ENCODE measurements around the gene KCNQ5.

KCNQ5 gene

DNA sequence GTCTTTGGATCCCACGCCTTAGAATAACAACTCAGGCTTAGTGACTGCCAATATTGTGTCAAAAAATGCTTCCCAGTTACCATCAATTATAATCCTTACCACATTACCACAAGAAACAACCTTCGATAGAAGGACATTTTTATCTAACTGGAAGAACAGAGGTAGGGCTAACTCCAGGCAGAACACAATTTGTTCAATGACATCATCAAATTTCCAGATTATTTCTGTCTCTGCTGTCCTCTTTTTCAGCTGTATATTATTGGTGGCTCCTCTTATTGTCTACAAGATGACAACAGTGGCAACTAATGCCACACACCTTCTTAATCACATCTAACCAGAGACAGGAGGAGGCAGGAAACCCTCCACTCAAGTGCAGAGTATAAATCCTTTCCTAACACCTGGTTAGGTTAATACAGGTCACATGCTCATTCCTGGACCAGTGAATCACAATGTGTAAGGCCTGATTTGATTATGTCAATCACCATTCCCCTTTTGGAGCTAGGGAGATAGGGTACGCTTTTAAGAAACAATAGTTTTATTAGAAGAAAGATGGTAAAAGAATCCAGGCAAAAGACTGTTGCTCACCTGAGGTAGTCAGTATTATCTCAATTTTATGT is 585.5 kb downstream of the KCNQ5 start:
- no peak for DNase-seq (ENCODE audit: low read depth)
- TF ChIP-seq, protein P1, sequence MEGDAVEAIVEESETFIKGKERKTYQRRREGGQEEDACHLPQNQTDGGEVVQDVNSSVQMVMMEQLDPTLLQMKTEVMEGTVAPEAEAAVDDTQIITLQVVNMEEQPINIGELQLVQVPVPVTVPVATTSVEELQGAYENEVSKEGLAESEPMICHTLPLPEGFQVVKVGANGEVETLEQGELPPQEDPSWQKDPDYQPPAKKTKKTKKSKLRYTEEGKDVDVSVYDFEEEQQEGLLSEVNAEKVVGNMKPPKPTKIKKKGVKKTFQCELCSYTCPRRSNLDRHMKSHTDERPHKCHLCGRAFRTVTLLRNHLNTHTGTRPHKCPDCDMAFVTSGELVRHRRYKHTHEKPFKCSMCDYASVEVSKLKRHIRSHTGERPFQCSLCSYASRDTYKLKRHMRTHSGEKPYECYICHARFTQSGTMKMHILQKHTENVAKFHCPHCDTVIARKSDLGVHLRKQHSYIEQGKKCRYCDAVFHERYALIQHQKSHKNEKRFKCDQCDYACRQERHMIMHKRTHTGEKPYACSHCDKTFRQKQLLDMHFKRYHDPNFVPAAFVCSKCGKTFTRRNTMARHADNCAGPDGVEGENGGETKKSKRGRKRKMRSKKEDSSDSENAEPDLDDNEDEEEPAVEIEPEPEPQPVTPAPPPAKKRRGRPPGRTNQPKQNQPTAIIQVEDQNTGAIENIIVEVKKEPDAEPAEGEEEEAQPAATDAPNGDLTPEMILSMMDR (IDR thresholded peaks at IDR 0.05; ENCODE audit: control insufficient read depth, insufficient read depth, low read depth, low read length, missing control alignments): no peak
- H3K4me3 ChIP-seq (ENCODE audit: control insufficient read depth, low read depth, low read length): no peak overlapping the region

DNA sequence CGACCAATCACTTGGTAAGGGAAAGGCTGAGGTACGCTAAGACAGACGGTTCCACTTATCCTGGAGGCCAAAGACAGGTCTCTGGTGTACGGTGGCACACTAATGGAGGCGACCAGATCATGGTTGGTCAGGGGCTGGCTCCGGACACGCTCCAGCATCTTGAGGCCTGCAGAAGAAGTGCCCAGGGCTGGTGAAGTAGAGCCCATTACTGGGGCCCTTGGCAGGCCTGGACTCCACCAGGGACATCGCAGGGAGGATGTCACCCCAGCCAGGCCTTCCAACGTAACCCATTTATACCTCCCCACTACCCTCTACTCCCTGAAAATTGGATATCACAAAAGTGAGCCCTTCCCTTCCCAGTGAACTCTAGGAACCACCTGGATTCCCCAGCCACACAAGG is 587.3 kb downstream of the KCNQ5 start:
- TF ChIP-seq, protein P1 (IDR thresholded peaks at IDR 0.05; ENCODE audit: control insufficient read depth, insufficient read depth, low read depth, low read length, missing control alignments): no peak
- DNase-seq (ENCODE audit: low read depth): no peak
- H3K4me3 ChIP-seq (ENCODE audit: control insufficient read depth, low read depth, low read length): no peak overlapping the region

DNA sequence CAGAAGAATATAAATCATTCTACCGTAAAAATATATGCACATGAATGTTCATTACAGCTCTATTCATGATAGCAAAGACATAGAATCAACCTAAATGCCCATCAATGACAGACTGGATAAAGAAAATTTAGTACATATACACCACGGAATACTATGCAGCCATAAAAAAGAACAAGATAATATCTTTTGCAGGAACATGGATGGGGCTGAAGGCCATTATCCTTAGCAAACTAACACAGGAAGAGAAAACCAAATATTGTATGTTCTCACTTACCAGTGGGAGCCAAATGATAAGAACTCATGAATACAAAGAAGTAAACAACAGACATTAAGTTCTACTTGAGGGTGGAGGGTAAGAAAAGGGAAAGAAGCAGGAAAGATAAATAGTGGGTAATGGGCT is 595.0 kb downstream of the KCNQ5 start:
- H3K4me3 ChIP-seq (ENCODE audit: control insufficient read depth, low read depth, low read length): no peak overlapping the region
- TF ChIP-seq, protein P1 (IDR thresholded peaks at IDR 0.05; ENCODE audit: control insufficient read depth, insufficient read depth, low read depth, low read length, missing control alignments): no peak
- no peak for DNase-seq (ENCODE audit: low read depth)

DNA sequence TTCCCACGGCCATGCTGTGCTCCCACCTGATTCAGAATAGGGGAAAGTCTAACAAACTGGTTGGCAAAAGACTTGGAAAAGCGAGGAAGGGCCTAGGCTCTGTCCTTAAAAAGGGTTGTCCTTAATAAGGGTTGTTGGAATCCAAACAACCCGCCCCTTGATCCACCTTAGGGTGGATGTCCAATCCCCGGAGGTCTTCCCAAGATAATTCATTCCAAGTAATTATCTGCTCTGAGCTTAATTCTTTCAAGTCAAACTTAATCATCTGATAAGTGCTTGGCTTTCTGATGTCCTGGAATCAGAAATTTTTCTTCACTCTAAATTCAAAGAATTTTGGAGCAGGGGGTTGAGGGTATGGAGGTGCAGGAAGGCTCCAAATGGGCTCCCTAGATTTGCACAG is 603.5 kb downstream of the KCNQ5 start, which contains the start of gene KHDC1L:
Gene KHDC1L, minus strand, starts transcription at position 101 of the 400 bp plus-strand sequence. Its CDS starts 88 bp downstream, at position 13.
- H3K4me3 ChIP-seq (ENCODE audit: control insufficient read depth, low read depth, low read length): no peak within 1 kb of the TSS
- TF ChIP-seq, protein P1 (IDR thresholded peaks at IDR 0.05; ENCODE audit: control insufficient read depth, insufficient read depth, low read depth, low read length, missing control alignments): no peak
- no peak for DNase-seq (ENCODE audit: low read depth)

DNA sequence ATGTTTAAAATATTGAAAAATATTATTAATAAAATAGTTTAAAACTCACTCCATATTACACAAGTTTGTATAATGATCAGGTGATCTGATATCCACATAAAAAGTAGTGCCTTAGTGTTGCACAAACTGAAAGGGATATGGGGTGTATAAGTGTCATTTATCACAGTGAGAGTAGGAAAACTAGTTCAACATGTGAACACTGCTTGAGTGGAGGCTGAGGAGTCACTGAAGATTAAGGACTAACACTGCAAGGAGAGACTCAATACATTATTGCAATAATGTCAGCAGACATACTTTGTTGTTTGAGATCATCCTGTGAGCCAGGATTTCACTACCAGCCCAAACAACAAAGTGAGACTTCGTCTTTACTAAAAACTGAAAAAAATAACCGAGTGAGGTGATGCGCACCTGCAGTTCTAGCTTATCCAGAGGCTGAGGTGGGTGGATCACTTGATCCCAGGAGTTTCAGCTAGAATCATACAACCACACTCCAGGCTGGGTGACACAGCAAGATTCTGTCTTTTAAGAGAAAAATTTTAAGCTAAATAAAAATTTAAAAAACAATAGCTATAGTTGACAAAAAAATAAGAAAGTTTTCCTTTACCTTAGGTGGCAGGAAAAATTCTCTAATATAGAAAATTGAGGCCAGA is 605.9 kb downstream of the KCNQ5 start:
- no peak overlapping the region for H3K4me3 ChIP-seq (ENCODE audit: control insufficient read depth, low read depth, low read length)
- no peak for DNase-seq (ENCODE audit: low read depth)
- TF ChIP-seq, protein P1 (IDR thresholded peaks at IDR 0.05; ENCODE audit: control insufficient read depth, insufficient read depth, low read depth, low read length, missing control alignments): no peak

DNA sequence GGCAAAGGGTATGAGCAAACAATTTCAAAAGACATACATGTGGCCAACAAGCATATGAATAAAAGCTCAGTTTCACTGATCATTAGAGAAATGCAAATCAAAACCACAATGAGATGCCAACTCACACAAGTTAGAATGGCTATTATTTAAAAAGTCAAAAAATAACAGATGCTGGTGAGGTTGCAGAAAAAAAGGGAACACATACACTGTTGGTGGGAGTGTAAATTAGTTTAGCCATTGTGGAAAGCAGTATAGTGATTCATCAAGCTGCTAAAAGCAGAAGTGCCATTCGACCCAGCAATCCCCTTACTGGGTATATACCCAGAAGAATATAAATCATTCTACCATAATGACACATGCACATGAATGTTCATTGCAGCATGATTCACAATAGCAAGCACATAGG is 610.1 kb downstream of the KCNQ5 start:
- TF ChIP-seq, protein P1 (IDR thresholded peaks at IDR 0.05; ENCODE audit: control insufficient read depth, insufficient read depth, low read depth, low read length, missing control alignments): no peak
- DNase-seq (ENCODE audit: low read depth): no peak
- H3K4me3 ChIP-seq (ENCODE audit: control insufficient read depth, low read depth, low read length): no peak overlapping the region
